Adrenal gland (tissue), 5 donors: ENCODE data around the gene LMAN2.

Experiments used
- CTCF ChIP-seq, 6 experiments: fragments of 450-650 bp in 4 of 6; fragments of 200-600 bp in 2 of 6; sonication (generic) in 1 of 6; IDR thresholded peaks; 1 replicate in 5 of 6; 2 replicates in 1 of 6; pipeline versions ENCODE4 v1.5.1 to v1.8.0; 2016 to 2021; ENCODE audit warnings: antibody characterized with exemption in 6 of 6, mild to moderate bottlenecking in 2 of 6, moderate library complexity in 1 of 6
- POLR2A ChIP-seq, 2 donors: fragments of 450-650 bp; IDR thresholded peaks; one replicate each; pipeline ENCODE4 v1.6.1; 2017; ENCODE audit warnings: antibody characterized with exemption in 2 of 2, mild to moderate bottlenecking in 2 of 2, moderate library complexity in 1 of 2
- donor health status: DM: no; HTN: no; CAD: no.

- no peak for TF ChIP-seq CTCF (IDR thresholded peaks at IDR 0.05)
- TF ChIP-seq POLR2A (IDR thresholded peaks at IDR 0.05): no peak
Measured at GRCh38 chr5:177373806-177374205, 22.3 kb upstream of the LMAN2 start.
